ENCODE measurements around the gene ZNF679.
"Not testable (repeated sequence)": the region's sequence is repeated elsewhere in the genome, so short reads cannot be mapped to it uniquely, and the experiment has no call there.

The ZNF679 gene

DNA sequence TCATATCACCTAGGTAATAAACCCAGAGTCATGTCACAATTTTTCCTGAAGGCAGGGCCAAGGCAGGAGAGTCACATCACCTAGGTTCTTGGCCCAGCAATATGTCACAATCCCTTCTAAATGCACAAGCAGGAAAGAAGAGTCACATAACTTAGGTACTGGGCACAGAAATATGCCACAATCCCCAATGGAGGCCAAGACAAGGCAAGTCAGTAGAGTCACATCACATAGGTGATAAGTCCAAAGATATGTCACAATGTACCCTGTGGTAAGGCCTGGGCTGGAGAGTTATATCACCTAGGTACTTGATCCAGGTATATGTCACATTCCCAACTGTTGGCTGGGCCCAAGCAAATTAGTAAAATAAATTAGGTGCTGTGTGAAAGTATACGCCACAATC lies at the start of gene ZNF679:
Gene ZNF679, plus strand, starts transcription at position 301 of the 400 bp plus-strand sequence. CDS start 20,644 bp downstream, outside the sequence.
- DNase-seq, result not testable (repeated sequence)

DNA sequence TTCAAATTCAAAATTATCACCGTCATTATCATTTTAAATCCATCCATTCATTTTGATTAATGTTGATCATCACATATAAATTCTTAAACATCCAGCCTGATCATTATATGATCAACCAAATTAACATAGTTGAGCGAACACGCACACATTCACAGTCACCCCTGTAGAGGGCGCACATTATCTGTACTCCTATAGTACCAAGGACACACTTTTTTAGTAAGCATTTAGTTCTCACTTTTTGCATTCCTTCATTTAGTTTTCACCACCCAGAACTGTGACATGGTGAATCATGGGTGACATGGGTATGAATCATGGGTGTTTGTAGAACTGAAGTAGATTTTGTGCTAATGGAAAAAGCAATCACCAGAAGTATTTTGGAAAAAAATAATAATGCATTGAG lies 47.3 kb upstream of the ZNF679 start:
- DNase-seq, result no peak

DNA sequence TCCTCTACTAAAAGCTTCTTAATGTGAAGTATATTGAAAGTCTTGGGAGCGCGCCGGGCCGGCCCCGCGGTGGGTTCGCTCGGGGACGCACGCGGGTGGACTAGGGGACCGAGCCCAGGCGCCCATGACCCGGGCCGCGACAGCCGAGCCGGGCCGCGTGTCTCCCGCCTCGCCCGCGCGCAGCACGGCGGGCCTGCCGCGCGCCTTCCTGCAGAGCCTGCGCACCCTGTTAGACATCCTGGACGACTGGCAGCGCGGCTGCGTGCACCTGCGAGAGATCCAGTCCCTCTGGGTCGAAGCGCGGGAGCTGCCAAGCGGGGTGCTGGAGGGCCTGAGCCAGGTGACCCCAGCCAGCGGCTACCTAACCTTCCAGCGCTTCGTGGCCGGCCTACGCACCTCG lies 46.7 kb upstream of the ZNF679 start:
- DNase-seq, result no peak

DNA sequence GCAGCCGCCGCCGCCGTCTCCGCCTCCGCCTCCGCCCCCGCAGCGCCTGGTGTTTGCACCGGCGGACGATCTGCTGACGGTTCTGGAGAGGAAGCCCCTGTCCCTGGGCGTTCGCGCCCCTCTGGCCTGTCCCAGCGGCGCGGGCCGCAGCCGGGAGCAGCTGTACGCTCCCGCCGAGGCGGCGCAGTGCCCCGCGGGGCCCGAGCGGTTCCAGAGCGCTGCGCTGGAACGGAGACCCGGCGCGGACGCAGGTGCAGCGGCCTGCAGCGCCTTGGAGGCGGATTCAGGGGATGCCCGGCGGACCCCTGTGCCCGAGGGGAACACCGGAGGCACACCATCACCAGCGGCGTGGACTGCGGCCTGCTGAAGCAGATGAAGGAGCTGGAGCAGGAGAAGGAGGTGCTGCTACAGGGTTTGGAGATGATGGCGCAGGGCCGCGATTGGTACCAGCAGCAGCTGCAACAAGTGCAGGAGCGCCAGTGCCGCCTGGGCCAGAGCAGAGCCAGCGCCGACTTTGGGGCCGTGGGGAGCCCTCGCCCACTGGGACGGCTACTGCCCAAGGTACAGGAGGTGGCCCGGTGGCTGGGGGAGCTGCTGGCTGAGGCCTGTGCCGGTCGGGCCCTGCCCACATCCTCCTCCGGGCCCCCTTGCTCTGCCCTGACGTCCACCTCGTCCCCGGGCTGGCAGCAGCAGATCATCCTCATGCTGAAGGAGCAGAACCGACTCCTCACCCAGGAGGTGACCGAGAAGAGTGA lies 46.1 kb upstream of the ZNF679 start:
- DNase-seq, result no peak

DNA sequence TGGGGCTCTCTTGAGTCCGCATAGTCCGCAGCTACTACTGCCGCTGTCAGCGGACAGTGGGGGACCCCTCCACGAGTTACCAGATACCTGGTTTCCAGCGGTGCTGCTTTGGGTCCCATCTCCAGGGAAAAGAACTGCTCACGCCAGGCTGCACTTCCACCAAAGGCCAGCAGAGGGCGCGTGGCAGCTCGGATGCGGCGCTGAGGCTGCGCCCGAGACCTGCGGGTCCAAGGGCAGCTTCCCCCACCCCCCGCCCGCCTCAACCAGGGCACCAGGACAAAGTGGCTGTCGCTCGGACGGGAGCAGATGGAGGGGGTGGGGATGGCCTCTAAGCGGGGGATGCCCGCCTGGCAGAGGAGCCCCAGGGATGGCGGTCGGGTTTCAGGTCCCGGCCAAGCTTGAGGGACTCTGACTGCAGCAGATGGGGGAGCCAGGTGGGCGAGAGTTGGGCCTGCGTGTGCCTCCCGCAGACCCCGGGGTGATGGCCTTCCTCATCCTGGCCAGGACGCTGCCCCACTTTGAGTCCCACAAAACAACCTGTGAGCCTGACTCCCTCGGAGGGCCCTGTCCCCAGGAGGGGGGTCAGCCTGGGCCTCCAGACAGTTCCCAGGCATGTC lies 45.0 kb upstream of the ZNF679 start:
- peak; percentile 50 to 56 for DNase-seq

- no peak for DNase-seq
Measured at GRCh38 chr7:64183827-64184372, 44.4 kb upstream of the ZNF679 start.

GRCh38 chr7:64184376-64184775 lies 43.9 kb upstream of the ZNF679 start:
- no peak for DNase-seq

GRCh38 chr7:64187408-64187807 lies 40.9 kb upstream of the ZNF679 start:
- no peak for DNase-seq

DNA sequence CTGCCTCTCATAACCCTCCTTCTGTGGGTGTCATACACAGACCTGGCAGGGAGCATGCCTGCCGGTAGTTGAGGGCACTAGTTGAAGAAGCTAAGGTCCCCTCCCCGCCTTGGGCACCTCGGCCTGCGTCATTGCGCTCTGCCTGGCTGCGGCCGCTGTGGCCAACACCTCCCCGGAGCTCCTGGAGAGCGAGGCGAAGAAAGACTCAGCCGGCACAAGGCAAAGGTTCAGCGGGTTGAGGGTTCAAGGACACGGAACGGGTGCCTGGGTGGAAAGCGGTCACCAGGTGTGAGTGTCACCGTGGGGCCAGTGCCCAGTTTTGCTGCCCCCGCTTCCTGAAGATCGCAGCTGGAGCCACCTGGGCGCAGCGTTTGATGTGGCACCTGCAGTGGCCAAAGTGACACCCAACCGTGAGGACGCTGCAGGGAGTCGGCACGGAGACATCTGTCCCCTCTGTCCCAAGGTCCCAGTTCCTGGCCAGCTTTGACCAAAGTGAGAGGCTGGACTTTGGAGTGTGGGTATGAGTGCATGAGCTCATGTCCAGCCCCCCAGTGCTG lies 36.0 kb upstream of the ZNF679 start:
- DNase-seq, result no peak

DNA sequence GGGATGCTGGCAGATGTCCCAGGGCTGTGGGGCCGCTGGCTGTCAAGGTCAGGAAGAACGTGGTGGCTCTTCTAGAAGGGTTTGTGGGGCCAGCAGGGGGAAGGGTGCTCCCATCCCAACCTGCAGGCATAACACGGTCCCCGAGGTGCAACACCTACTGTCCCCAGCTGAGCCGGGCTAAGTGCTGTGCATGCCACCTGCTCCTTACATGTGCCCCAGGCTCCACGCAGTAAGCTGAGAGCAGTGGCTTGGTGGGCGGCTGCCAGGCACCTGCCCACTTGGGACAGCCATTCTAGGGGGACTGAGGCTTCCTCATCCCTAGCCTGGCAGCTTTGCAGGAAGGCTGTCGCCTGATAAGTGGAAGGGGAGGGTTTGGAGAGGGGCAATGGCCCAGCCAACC lies 35.5 kb upstream of the ZNF679 start:
- no peak for DNase-seq

DNA sequence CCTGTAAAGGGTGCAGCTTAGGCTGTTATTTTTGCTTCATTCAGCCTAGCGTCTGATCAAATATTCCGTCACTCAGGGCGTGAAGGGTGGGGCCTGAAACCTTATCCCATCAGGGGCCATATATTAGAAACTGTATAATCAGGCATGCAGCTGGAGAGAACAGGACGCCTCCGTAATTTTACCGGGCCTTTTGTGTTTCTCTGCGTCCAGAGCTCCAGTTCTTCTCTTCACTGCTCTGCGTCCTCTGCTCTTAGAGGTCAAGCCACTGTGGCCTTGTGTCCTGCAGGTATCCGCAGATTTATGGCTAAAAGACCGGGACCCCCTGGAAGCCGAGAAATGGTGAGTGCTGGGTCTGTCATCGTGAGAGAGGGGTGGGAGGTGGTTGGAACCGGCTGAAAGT lies 21.4 kb upstream of the ZNF679 start, which contains the start of gene ZNF735:
Gene ZNF735, plus strand, starts transcription at position 301 of the 400 bp plus-strand sequence. Its CDS starts 0 bp downstream, at position 301.
- DNase-seq, result no peak

DNA sequence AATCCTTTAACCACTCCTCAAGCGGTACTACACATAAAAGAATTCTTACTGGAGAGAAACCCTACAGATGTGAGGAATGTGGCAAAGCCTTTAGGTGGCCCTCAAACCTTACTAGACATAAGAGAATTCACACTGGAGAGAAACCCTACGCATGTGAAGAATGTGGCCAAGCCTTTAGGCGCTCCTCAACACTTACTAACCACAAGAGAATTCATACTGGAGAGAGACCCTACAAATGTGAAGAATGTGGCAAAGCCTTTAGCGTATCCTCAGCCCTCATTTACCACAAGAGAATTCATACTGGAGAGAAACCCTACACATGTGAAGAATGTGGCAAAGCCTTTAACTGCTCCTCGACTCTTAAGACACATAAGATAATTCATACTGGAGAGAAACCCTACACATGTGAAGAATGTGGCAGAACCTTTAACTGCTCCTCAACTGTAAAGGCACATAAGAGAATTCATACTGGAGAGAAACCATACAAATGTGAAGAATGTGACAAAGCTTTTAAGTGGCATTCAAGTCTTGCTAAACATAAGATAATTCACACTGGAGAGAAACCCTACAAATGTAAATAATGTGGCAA lies 8.5 kb upstream of the ZNF679 start:
- DNase-seq, result not testable (repeated sequence)

DNA sequence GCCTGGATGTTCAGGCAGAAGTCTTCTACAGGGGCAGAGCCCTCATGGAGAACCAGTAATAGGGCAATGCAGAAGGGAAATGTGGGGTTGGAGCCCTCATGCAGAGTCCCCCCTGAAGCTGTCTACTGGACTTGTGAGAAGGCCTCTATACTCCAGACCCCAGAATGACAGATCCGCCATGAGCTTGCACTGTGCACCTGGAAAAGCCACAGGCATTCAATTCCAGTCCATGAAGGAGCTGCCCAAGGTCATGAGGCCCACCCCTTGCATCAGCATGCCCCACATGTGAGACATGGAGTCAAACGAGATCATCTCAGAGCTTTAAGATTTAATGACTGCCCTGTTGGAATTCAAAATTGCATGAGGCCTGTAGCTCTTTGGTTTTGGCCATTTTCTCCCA lies 4.9 kb upstream of the ZNF679 start:
- DNase-seq, result no peak

DNA sequence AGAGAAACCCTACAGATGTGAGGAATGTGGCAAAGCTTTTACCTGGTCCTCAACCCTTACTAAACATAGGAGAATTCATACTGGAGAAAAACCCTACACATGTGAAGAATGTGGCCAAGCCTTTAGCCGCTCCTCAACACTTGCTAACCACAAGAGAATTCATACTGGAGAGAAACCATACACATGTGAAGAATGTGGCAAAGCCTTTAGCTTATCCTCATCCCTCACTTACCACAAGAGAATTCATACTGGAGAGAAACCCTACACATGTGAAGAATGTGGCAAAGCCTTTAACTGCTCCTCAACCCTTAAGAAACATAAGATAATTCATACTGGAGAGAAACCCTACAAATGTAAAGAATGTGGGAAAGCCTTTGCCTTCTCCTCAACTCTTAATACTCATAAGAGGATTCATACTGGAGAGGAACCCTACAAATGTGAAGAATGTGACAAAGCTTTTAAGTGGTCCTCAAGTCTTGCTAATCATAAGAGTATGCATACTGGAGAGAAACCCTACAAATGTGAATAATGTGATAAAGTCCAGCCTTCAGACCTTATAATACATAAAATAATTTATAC lies 38.2 kb downstream of the ZNF679 start:
- DNase-seq, result no peak

DNA sequence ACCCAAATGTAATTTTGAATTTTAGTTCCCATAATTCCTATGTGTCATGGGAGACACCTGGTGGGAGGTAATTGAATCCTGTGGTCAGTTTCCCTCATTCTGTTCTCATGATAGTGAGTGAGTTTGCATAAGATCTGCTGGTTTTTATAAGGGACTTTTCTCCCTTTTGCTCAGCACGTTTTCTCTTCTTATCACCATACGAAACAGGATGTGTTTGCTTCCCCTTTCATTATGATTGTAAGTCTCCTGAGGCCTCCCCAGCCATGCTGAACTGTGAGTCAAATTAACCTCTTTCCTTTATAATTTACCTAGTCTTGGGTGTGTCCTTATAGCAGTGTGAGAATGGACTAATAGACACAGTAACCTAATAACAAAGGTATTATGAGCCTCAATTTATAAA lies 49.4 kb downstream of the ZNF679 start:
- no peak for DNase-seq

DNA sequence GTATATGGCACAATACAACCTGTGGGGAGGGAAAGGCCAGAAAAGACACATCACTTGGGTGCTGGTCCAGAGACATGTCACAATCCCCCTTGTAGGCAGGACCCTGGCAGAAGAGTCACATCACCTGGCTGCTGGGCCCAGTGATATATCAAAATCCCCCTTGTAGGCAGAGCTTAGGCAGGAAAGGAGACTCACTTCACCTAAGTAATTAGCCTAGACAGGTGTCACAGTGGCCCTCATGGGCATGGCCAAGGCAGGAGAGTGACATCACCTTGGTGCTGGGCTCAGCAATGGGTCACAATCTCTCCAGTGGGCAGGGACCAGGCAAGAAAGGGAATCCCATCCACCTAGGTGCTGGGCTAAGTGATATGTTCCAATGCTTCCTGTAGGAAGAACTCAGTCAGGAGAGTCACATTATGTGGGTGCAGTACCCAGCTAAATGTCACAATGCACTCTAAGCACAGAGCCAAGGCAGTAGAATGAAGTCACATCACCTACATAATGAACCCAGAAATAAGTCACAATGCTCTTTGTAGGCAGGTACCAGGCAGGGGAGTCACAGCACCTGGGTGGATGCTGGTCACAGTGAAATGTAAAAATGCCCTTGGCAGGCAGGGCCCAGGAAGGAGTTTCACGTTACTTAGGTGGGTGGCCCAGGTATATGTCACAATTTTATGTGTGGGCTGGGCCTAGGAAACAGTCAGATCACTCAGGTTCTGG lies 66.6 kb downstream of the ZNF679 start:
- DNase-seq, result no peak

DNA sequence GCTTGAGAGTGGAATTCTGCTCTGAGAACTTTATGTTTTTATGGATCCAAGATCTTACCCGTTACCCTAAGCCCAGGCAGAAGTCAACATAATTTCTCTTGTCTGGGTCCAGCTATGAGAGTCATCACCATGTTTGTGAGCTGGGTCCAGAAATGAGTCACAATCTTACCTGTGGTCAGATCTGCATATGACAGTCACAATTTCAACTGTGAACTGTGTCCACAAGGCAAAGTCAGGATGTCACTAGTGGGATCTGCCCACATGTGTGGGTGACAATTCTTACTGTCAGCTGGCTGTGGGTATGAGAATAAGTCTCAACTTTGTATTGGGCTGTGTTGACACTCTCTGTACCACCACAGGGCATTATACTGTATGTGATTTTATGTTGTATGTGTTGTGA lies 69.1 kb downstream of the ZNF679 start:
- not testable (repeated sequence) for DNase-seq

- no peak for DNase-seq
Measured at GRCh38 chr7:64300641-64301405, 72.5 kb downstream of the ZNF679 start.

DNA sequence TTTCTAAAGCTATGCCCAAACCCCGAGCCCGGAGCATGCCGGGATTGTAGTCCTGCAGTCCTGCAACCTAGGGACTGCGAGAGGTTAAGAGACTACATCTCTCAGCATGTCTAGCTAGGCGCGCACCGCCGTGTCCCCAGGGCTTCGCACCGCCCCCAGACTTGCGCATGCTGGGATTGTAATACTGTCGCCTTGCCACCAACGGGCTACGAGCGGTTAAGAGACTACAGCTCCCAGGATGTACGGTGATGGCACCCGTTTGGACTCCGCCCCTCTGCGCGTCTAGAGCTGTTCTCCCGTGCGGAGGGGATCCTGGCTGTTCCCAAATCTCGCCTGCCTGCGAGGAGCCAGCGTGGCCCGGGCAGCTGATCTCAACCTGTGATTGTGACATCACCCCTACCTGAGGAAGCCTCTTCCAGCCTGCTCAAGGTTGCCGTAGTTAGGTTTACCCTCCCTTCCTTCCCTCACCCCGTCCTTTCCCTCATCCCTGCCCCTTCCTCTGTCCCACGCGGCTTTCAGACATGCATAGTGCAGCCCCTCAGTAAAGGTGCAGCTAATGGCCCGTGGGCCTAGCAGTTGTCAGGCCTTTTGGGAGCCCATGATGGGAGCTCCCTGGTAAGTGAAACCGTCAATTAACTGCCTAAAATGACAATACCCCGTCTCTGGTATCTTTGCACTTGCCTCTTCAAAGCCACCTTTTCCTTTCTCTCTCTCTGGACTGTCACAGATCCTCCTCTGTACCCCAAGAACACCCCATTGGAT lies 79.2 kb downstream of the ZNF679 start:
- peak; percentile 79 to 82 for DNase-seq

DNA sequence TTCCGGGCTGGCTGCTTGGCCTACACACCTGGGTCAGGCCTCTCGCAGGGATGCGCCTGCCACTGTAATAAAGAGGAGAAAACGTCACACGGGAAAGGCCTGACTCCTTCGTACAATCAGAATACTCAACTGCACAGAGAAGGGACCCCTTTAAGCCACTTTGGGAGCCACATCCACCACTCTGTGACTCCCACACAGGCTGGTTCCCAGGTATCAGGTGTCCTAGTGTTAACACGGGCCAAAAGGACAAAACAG lies 79.7 kb downstream of the ZNF679 start:
- DNase-seq, result no peak

GRCh38 chr7:64310426-64310825 lies 82.2 kb downstream of the ZNF679 start:
- no peak for DNase-seq
